Glutamatergic neuron (in vitro differentiated cells): ENCODE data around the gene C16orf86. TPM values are rescaled to one million over a fixed set of nuclear protein-coding genes. Genes with fewer than 3 reads are reported as not detected.
A peak's percentile ranks its signal among the peaks of the same experiment; 100 is the strongest.
"Not testable (repeated sequence)": the region's sequence is repeated elsewhere in the genome, so short reads cannot be mapped to it uniquely, and the experiment has no call there.

ENCODE experiments used
- DNase-seq: peaks from one replicate; pipeline ENCODE4 v3.0.0; 2022
- H3K27ac Mint-ChIP-seq: one replicate; pipeline ENCODE4 v1.8.0; 2020; ENCODE audit warnings: mild to moderate bottlenecking, mixed read lengths, inconsistent platforms; ENCODE audit not compliant: unreplicated experiment
- H3K27me3 Mint-ChIP-seq: one replicate; pipeline ENCODE4 v1.8.0; 2020; ENCODE audit warnings: mild to moderate bottlenecking, moderate library complexity, mixed read lengths, inconsistent platforms; ENCODE audit not compliant: unreplicated experiment
- H3K36me3 Mint-ChIP-seq: one replicate; pipeline ENCODE4 v1.8.0; 2020; ENCODE audit warnings: mild to moderate bottlenecking, mixed read lengths, inconsistent platforms; ENCODE audit not compliant: unreplicated experiment
- H3K4me1 Mint-ChIP-seq: one replicate; pipeline ENCODE4 v1.8.0; 2020; ENCODE audit warnings: mild to moderate bottlenecking, low read depth, mixed read lengths, inconsistent platforms; ENCODE audit not compliant: unreplicated experiment
- H3K4me3 Mint-ChIP-seq: one replicate; pipeline ENCODE4 v1.8.0; 2020; ENCODE audit warnings: mild to moderate bottlenecking, mixed read lengths, inconsistent platforms; ENCODE audit not compliant: unreplicated experiment
- H3K9me3 Mint-ChIP-seq: one replicate; pipeline ENCODE4 v1.8.0; 2020; ENCODE audit warnings: mild to moderate bottlenecking, moderate library complexity, mixed read lengths, inconsistent platforms; ENCODE audit not compliant: unreplicated experiment
- total RNA-seq: library from RNA; stranded (reverse); fragmentation: NEBNext Ultra II Directional; extraction: Animal tissue kit (Norgen Biotek cat#: 25700); gene quantifications from one replicate; pipeline ENCODE4 v1.2.1, GENCODE V29; 2021; ENCODE audit not compliant: unreplicated experiment
- TF ChIP-seq, protein P1 (sequence below): fragments of 200-600 bp; sonication (generic); IDR thresholded peaks from one replicate; pipeline ENCODE4 v1.5.0; 2021; ENCODE audit not compliant: partially characterized antibody, unreplicated experiment

Gene C16orf86
- total RNA-seq, 1 donor from 2014 or later, result 3.4 TPM

- Mint-ChIP-seq H3K9me3 (no peaks in the 10 kb centered on the region), H3K27me3 (no peaks in the 10 kb centered on the region), H3K4me3 (no peak overlapping the region), H3K4me1 (no peaks in the 10 kb centered on the region), H3K27ac (no peak overlapping the region), H3K36me3 (no peaks in the 10 kb centered on the region)
- no peak for DNase-seq
- TF ChIP-seq, protein P1, sequence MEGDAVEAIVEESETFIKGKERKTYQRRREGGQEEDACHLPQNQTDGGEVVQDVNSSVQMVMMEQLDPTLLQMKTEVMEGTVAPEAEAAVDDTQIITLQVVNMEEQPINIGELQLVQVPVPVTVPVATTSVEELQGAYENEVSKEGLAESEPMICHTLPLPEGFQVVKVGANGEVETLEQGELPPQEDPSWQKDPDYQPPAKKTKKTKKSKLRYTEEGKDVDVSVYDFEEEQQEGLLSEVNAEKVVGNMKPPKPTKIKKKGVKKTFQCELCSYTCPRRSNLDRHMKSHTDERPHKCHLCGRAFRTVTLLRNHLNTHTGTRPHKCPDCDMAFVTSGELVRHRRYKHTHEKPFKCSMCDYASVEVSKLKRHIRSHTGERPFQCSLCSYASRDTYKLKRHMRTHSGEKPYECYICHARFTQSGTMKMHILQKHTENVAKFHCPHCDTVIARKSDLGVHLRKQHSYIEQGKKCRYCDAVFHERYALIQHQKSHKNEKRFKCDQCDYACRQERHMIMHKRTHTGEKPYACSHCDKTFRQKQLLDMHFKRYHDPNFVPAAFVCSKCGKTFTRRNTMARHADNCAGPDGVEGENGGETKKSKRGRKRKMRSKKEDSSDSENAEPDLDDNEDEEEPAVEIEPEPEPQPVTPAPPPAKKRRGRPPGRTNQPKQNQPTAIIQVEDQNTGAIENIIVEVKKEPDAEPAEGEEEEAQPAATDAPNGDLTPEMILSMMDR, result no peak
These were observed 18.9 kb downstream of the C16orf86 start for GRCh38 chr16:67685388-67686112.

DNA sequence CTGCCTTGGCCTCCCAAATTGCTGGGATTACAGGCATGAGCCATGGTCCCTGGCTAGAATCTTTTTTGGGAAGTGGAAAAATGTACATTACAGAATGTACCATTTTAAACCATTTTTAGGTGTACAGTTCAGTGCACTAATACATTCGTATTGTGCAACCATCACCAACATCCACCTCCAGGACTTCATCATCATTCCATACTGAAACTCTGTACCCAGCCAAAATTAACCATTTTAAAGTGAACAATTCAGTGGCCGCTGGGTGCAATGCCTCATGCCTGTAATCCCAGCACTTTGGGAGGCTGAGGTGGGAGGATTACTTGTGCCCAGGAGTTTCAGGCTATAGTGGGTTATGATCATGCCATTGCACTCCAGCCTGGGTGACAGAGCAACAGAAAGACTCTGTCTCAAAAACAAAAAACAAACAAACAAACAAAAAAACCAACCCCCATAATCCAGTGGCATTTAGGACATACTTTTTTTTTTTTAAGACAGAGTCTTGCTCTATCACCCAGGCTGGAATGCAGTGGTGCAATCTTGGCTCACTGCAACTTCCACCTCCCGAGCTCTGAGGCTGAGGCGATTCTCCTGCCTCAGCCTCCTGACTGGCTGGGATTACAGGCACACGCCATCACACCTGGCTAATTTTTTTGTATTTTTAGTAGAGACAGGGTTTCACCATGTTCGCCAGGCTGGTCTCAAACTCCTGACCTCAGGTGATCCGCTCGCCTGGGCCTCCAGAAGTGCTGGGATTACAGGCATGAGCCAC is 27.1 kb downstream of the C16orf86 start:
- H3K36me3 Mint-ChIP-seq, DNase-seq, H3K9me3 Mint-ChIP-seq, H3K27me3 Mint-ChIP-seq, H3K4me1 Mint-ChIP-seq, H3K27ac Mint-ChIP-seq, H3K4me3 Mint-ChIP-seq: not testable (repeated sequence)

DNA sequence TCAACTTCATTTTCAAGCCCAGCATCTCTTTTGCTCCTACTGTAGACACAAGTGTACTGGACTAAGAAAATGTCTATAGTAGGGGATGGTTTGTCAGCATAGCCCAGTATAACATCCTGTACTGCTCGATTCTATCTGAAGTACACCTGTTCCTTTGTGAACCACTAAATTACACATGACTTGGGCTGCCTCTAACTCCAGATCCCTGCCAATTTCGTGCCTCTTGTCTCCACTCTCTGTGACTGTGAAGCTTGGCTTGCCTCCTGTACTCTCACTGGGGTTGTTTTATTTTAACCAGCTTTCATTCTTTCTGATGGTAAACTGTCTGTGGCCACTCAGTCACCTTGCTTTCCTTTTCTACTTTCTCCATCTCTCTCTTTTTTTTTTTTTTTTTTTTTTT is 28.0 kb downstream of the C16orf86 start:
- Mint-ChIP-seq H3K27me3 (peaks cover 3% of the 10 kb centered on the region), H3K36me3 (peaks cover 10% of the 10 kb centered on the region), H3K4me3 (no peak overlapping the region), H3K9me3 (peaks cover 3% of the 10 kb centered on the region), H3K4me1 (no peaks in the 10 kb centered on the region), H3K27ac (peak overlapping the region; percentile 6)
- TF ChIP-seq, protein P1, result no peak
- no peak for DNase-seq

GRCh38 chr16:67697422-67698185 is 31.0 kb downstream of the C16orf86 start:
- peaks cover 10% of the 10 kb centered on the region for H3K36me3 Mint-ChIP-seq
- peaks cover 3% of the 10 kb centered on the region for H3K27me3 Mint-ChIP-seq
- H3K9me3 Mint-ChIP-seq, result peaks cover 3% of the 10 kb centered on the region
- H3K4me1 Mint-ChIP-seq, result peaks cover 3% of the 10 kb centered on the region
- TF ChIP-seq, protein P1, result no peak
- no peak overlapping the region for H3K4me3 Mint-ChIP-seq
- no peak overlapping the region for H3K27ac Mint-ChIP-seq
- DNase-seq, result no peak

- Mint-ChIP-seq H3K36me3 (peaks cover 10% of the 10 kb centered on the region), H3K27ac (no peak overlapping the region), H3K27me3 (peaks cover 3% of the 10 kb centered on the region), H3K4me1 (peaks cover 4% of the 10 kb centered on the region), H3K4me3 (no peak overlapping the region), H3K9me3 (peaks cover 3% of the 10 kb centered on the region)
- DNase-seq, result no peak
- TF ChIP-seq, protein P1, result no peak
These were observed 32.7 kb downstream of the C16orf86 start for GRCh38 chr16:67699265-67699664.
